ENCODE measurements around the gene KLF15. TPM values are rescaled to one million over a fixed set of nuclear protein-coding genes. Genes with fewer than 3 reads are reported as not detected.

The KLF15 gene
- polyA plus RNA-seq, 5 donors = 6.5 to 11.4 (median 7.8) TPM

GRCh38 chr3:126390201-126390600 lies 33.0 kb upstream of the KLF15 start:
- DNase-seq = no peak

- no peak for DNase-seq
Measured at GRCh38 chr3:126389794-126390146, 32.6 kb upstream of the KLF15 start.

- peak; percentile 85 to 91 for DNase-seq
Measured at GRCh38 chr3:126389112-126389793, 32.0 kb upstream of the KLF15 start.

GRCh38 chr3:126381966-126382365 lies 24.8 kb upstream of the KLF15 start:
- no peak for DNase-seq

- DNase-seq = no peak
Measured at GRCh38 chr3:126380011-126380768, 23.0 kb upstream of the KLF15 start.

GRCh38 chr3:126378341-126378751 lies 21.1 kb upstream of the KLF15 start:
- no peak for DNase-seq

- DNase-seq = no peak
Measured at GRCh38 chr3:126377211-126377610, 20.0 kb upstream of the KLF15 start.

- no peak for DNase-seq
Measured at GRCh38 chr3:126376444-126376843, 19.2 kb upstream of the KLF15 start.

- DNase-seq = no peak
Measured at GRCh38 chr3:126375835-126376331, 18.7 kb upstream of the KLF15 start.

GRCh38 chr3:126373682-126374601 lies 16.7 kb upstream of the KLF15 start:
- DNase-seq = peak; percentile 72 to 74

GRCh38 chr3:126373146-126373613 lies 16.0 kb upstream of the KLF15 start:
- DNase-seq = no peak

GRCh38 chr3:126372413-126373145 lies 15.4 kb upstream of the KLF15 start:
- DNase-seq = no peak

GRCh38 chr3:126371096-126371705 lies 14.0 kb upstream of the KLF15 start:
- no peak for DNase-seq

GRCh38 chr3:126370606-126371005 lies 13.4 kb upstream of the KLF15 start:
- DNase-seq = no peak

- no peak for DNase-seq
Measured at GRCh38 chr3:126370055-126370454, 12.8 kb upstream of the KLF15 start.

GRCh38 chr3:126369490-126369889 lies 12.3 kb upstream of the KLF15 start:
- no peak for DNase-seq

- no peak for DNase-seq
Measured at GRCh38 chr3:126367316-126367805, 10.2 kb upstream of the KLF15 start.

- no peak for DNase-seq
Measured at GRCh38 chr3:126365351-126366277, 8.4 kb upstream of the KLF15 start.

- no peak for DNase-seq
Measured at GRCh38 chr3:126364731-126365301, 7.6 kb upstream of the KLF15 start.

All from right lung (tissue), 5 donors.